Vagina (tissue), 2 donors: Measurements from ENCODE around the gene AHSP.
"Not testable (repeated sequence)": the region's sequence is repeated elsewhere in the genome, so short reads cannot be mapped to it uniquely, and the experiment has no call there.

Experiments
- POLR2A ChIP-seq, 2 donors: fragments of 450-650 bp; IDR thresholded peaks; one replicate each; pipeline ENCODE4 v1.6.1; 2017; ENCODE audit warnings: antibody characterized with exemption in 2 of 2, mild to moderate bottlenecking in 2 of 2, moderate library complexity in 2 of 2
- POLR2AphosphoS5 ChIP-seq, 2 donors: sonication (generic); formaldehyde crosslinking; IDR thresholded peaks; one replicate each; pipeline ENCODE4 v1.9.0; 2017; ENCODE audit warnings: antibody characterized with exemption in 2 of 2, mild to moderate bottlenecking in 2 of 2, low read depth in 1 of 2; ENCODE audit not compliant: insufficient read depth in 1 of 2
- TF ChIP-seq, protein P1 (sequence below), 3 experiments: fragments of 450-650 bp in 2 of 3; fragments of 200-600 bp in 1 of 3; sonication (generic) in 1 of 3; IDR thresholded peaks; one replicate each; pipeline ENCODE4 v1.5.1; 2017 to 2019; ENCODE audit warnings: antibody characterized with exemption in 3 of 3, mild to moderate bottlenecking in 2 of 3, moderate library complexity in 2 of 3

GRCh38 chr16:31539762-31540161 is 12.1 kb downstream of the AHSP start:
- TF ChIP-seq, protein P1, sequence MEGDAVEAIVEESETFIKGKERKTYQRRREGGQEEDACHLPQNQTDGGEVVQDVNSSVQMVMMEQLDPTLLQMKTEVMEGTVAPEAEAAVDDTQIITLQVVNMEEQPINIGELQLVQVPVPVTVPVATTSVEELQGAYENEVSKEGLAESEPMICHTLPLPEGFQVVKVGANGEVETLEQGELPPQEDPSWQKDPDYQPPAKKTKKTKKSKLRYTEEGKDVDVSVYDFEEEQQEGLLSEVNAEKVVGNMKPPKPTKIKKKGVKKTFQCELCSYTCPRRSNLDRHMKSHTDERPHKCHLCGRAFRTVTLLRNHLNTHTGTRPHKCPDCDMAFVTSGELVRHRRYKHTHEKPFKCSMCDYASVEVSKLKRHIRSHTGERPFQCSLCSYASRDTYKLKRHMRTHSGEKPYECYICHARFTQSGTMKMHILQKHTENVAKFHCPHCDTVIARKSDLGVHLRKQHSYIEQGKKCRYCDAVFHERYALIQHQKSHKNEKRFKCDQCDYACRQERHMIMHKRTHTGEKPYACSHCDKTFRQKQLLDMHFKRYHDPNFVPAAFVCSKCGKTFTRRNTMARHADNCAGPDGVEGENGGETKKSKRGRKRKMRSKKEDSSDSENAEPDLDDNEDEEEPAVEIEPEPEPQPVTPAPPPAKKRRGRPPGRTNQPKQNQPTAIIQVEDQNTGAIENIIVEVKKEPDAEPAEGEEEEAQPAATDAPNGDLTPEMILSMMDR (IDR thresholded peaks at IDR 0.05) = not testable (repeated sequence)
- not testable (repeated sequence) for TF ChIP-seq POLR2AphosphoS5 (IDR thresholded peaks at IDR 0.05; ENCODE audit: insufficient read depth in 1 of 2, low read depth in 1 of 2); POLR2A (IDR thresholded peaks at IDR 0.05)
